HUES6 (cell line): ENCODE results near the gene TBC1D2.

Experiments used
- H3K27ac ChIP-seq: 2 replicates; pipeline ENCODE4 v1.7.0; 2013; ENCODE audit warnings: low read depth, mild to moderate bottlenecking, low read length, inconsistent platforms
- H3K27me3 ChIP-seq: 2 replicates; pipeline ENCODE4 v1.6.1; 2013; ENCODE audit warnings: low read length; ENCODE audit not compliant: control insufficient read depth, insufficient read depth
- H3K36me3 ChIP-seq: 2 replicates; pipeline ENCODE4 v1.6.1; 2013; ENCODE audit warnings: low read length; ENCODE audit not compliant: control insufficient read depth, insufficient read depth
- H3K4me1 ChIP-seq: 2 replicates; pipeline ENCODE4 v1.6.1; 2013; ENCODE audit warnings: low read length; ENCODE audit not compliant: control insufficient read depth, insufficient read depth
- H3K4me3 ChIP-seq: 2 replicates; pipeline ENCODE4 v1.5.1; 2013; ENCODE audit warnings: low read depth, low read length
- H3K9ac ChIP-seq: one replicate; pipeline ENCODE4 v1.6.1; 2013; ENCODE audit warnings: mild to moderate bottlenecking, low read length
- H3K9me3 ChIP-seq: 2 replicates; pipeline ENCODE4 v1.6.1; 2013; ENCODE audit warnings: low read depth, low read length; ENCODE audit not compliant: control insufficient read depth, insufficient read depth

Gene TBC1D2

GRCh38 chr9:98256756-98257155 is 1.3 kb upstream of the TBC1D2 start:
- no peaks in the 10 kb centered on the region for H3K9me3 ChIP-seq
- no peaks in the 10 kb centered on the region for H3K27me3 ChIP-seq
- peak overlapping the region; percentile 92 for H3K9ac ChIP-seq
- H3K36me3 ChIP-seq, result peaks cover 7% of the 10 kb centered on the region; the same call in 1 of the 2 replicates
- H3K4me3 ChIP-seq, result peak overlapping the region; percentile 89
- peak overlapping the region; percentile 89; the same call in 1 of the 2 replicates for H3K27ac ChIP-seq
- H3K4me1 ChIP-seq, result peaks cover 14% of the 10 kb centered on the region

- H3K27me3 ChIP-seq, result no peaks in the 10 kb centered on the region
- peak overlapping the region; percentile 54 for H3K9ac ChIP-seq
- H3K36me3 ChIP-seq, result peaks cover 17% of the 10 kb centered on the region; the same call in 1 of the 2 replicates
- H3K4me3 ChIP-seq, result peak overlapping the region; percentile 89
- peaks cover 22% of the 10 kb centered on the region for H3K4me1 ChIP-seq
- H3K9me3 ChIP-seq, result no peaks in the 10 kb centered on the region
- no peak overlapping the region for H3K27ac ChIP-seq
Measured at GRCh38 chr9:98255061-98255577, 330 bp downstream of the TBC1D2 start.

- Histone ChIP-seq H3K4me1 (peaks cover 23% of the 10 kb centered on the region), H3K27me3 (no peaks in the 10 kb centered on the region), H3K4me3 (peak overlapping the region; percentile 89), H3K9me3 (no peaks in the 10 kb centered on the region), H3K9ac (peak overlapping the region; percentile 54), H3K27ac (no peak overlapping the region), H3K36me3 (peaks cover 17% of the 10 kb centered on the region; the same call in 1 of the 2 replicates)
Measured at GRCh38 chr9:98254228-98255060, 1.0 kb downstream of the TBC1D2 start.

- Histone ChIP-seq H3K27ac (no peak overlapping the region), H3K36me3 (peaks cover 17% of the 10 kb centered on the region; the same call in 1 of the 2 replicates), H3K27me3 (no peaks in the 10 kb centered on the region), H3K9me3 (no peaks in the 10 kb centered on the region), H3K9ac (no peak overlapping the region), H3K4me1 (peaks cover 31% of the 10 kb centered on the region), H3K4me3 (peak overlapping the region; percentile 89; the same call in 1 of the 2 replicates)
Measured at GRCh38 chr9:98253565-98253964, 1.9 kb downstream of the TBC1D2 start.

- H3K27me3 ChIP-seq, result no peaks in the 10 kb centered on the region
- peaks cover 17% of the 10 kb centered on the region; the same call in 1 of the 2 replicates for H3K36me3 ChIP-seq
- no peak overlapping the region for H3K27ac ChIP-seq
- no peak overlapping the region for H3K4me3 ChIP-seq
- peaks cover 34% of the 10 kb centered on the region for H3K4me1 ChIP-seq
- no peaks in the 10 kb centered on the region for H3K9me3 ChIP-seq
- no peak overlapping the region for H3K9ac ChIP-seq
Measured at GRCh38 chr9:98251551-98251950, 3.9 kb downstream of the TBC1D2 start.

- Histone ChIP-seq H3K4me3 (no peak overlapping the region), H3K36me3 (peaks cover 17% of the 10 kb centered on the region; the same call in 1 of the 2 replicates), H3K9ac (no peak overlapping the region), H3K27ac (no peak overlapping the region), H3K27me3 (no peaks in the 10 kb centered on the region), H3K9me3 (no peaks in the 10 kb centered on the region), H3K4me1 (peaks cover 36% of the 10 kb centered on the region)
Measured at GRCh38 chr9:98249771-98250170, 5.7 kb downstream of the TBC1D2 start.

- Histone ChIP-seq H3K9ac (no peak overlapping the region), H3K4me1 (peaks cover 39% of the 10 kb centered on the region), H3K27ac (no peak overlapping the region), H3K4me3 (no peak overlapping the region), H3K9me3 (no peaks in the 10 kb centered on the region), H3K27me3 (no peaks in the 10 kb centered on the region), H3K36me3 (peaks cover 17% of the 10 kb centered on the region; the same call in 1 of the 2 replicates)
Measured at GRCh38 chr9:98248737-98249474, 6.5 kb downstream of the TBC1D2 start.

GRCh38 chr9:98247831-98248657 is 7.4 kb downstream of the TBC1D2 start:
- Histone ChIP-seq H3K27me3 (no peaks in the 10 kb centered on the region), H3K36me3 (peaks cover 17% of the 10 kb centered on the region; the same call in 1 of the 2 replicates), H3K27ac (no peak overlapping the region), H3K4me1 (peaks cover 39% of the 10 kb centered on the region), H3K9me3 (no peaks in the 10 kb centered on the region), H3K9ac (no peak overlapping the region), H3K4me3 (no peak overlapping the region)

GRCh38 chr9:98242426-98242825 is 13.0 kb downstream of the TBC1D2 start:
- no peaks in the 10 kb centered on the region for H3K27me3 ChIP-seq
- H3K27ac ChIP-seq, result no peak overlapping the region
- peaks cover 27% of the 10 kb centered on the region; the same call in 1 of the 2 replicates for H3K36me3 ChIP-seq
- peaks cover 25% of the 10 kb centered on the region for H3K4me1 ChIP-seq
- H3K9ac ChIP-seq, result no peak overlapping the region
- H3K9me3 ChIP-seq, result no peaks in the 10 kb centered on the region
- H3K4me3 ChIP-seq, result no peak overlapping the region
